Peyer's patch (tissue), 4 donors: Measurements from ENCODE around the gene ASCC2. TPM values are rescaled to one million over a fixed set of nuclear protein-coding genes. Genes with fewer than 3 reads are reported as not detected.
A peak's percentile ranks its signal among the peaks of the same experiment; 100 is the strongest.

ENCODE experiments used
- DNase-seq, 3 donors: peaks; one replicate each; pipeline ENCODE4 v3.0.0-alpha.2; 2017 to 2019
- H3K27ac ChIP-seq, 4 donors: fragments of 200-600 bp; sonication (generic); one replicate each; pipeline ENCODE4 v1.5.1; 2016 to 2019
- H3K27me3 ChIP-seq, 2 donors: fragments of 200-600 bp; sonication (generic); one replicate each; pipeline ENCODE4 v1.5.1; 2019
- H3K36me3 ChIP-seq, 3 donors: fragments of 200-600 bp; sonication (generic); one replicate each; pipeline ENCODE4 v1.5.1; 2016 to 2019
- H3K4me1 ChIP-seq, 4 donors: fragments of 200-600 bp; sonication (generic); one replicate each; pipeline ENCODE4 v1.5.1; 2016 to 2019
- H3K4me3 ChIP-seq, 4 donors: fragments of 200-600 bp; sonication (generic); 1 replicate in 3 of 4; 2 replicates in 1 of 4; pipeline ENCODE4 v1.5.1; 2016 to 2019; ENCODE audit warnings: mild to moderate bottlenecking in 1 of 4
- H3K9me3 ChIP-seq, 4 donors: fragments of 200-600 bp; sonication (generic); one replicate each; pipeline ENCODE4 v1.5.1; 2016 to 2019; ENCODE audit warnings: mild to moderate bottlenecking in 1 of 4
- POLR2A ChIP-seq, 2 donors: fragments of 450-650 bp; IDR thresholded peaks; one replicate each; pipeline ENCODE4 v1.5.1; 2017; ENCODE audit warnings: antibody characterized with exemption in 2 of 2, mild to moderate bottlenecking in 2 of 2, moderate library complexity in 2 of 2
- total RNA-seq, 4 donors: library from RNA; depleted of rRNA; stranded (reverse); fragments of >200 nt; gene quantifications; one replicate each; pipeline ENCODE4 v1.1.0, GENCODE V29; 2016
- TF ChIP-seq, protein P1 (sequence below), 6 experiments: fragments of 450-650 bp in 4 of 6; fragments of 200-600 bp in 2 of 6; sonication (generic) in 1 of 6; IDR thresholded peaks; one replicate each; pipeline ENCODE4 v1.5.1; 2017 to 2019; ENCODE audit warnings: antibody characterized with exemption in 6 of 6, mild to moderate bottlenecking in 3 of 6, moderate library complexity in 1 of 6

ASCC2 gene
- total RNA-seq, 4 donors from 2014 or later: 47.5 to 91.6 (median 78.4) TPM

DNA sequence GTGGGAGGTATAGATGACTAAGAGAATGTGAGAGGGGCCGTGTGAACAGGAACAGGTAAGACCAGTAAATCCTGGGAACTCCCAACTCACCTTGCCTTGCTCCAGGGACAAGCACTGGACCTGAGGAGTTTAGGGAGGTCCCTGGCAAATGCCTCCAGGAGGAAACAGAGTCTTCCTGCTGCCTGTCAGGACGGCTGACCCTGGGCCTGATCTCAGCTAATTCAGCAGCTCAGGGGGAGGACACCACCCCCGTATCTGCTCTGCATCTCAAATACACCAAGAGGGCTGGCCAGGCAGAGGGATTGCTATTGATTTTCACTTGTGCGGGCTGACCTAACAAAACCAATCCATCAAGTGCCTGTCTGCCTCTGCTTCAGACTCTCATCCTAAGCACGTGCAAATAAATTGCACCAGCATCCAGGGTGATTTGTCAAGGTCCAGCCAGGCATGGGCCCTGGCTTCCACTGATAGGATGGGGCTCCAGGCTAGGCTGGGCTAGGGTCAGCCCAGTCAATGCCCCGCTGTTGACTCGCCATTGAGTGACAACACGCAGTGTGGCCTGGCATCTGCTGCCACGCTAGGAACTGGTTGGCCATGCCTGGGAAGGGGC is 50.6 kb downstream of the ASCC2 start:
- Histone ChIP-seq H3K4me1 (peaks cover 0 to under 1% (median 0%) of the 10 kb centered on the region in 4 donors), H3K9me3 (no peaks in the 10 kb centered on the region), H3K27ac (no peak overlapping the region), H3K4me3 (no peak overlapping the region), H3K36me3 (peaks cover 0 to 43% (median 0%) of the 10 kb centered on the region in 3 donors), H3K27me3 (no peaks in the 10 kb centered on the region)
- DNase-seq: no peak
- TF ChIP-seq POLR2A (IDR thresholded peaks at IDR 0.05): no peak
- TF ChIP-seq, protein P1, sequence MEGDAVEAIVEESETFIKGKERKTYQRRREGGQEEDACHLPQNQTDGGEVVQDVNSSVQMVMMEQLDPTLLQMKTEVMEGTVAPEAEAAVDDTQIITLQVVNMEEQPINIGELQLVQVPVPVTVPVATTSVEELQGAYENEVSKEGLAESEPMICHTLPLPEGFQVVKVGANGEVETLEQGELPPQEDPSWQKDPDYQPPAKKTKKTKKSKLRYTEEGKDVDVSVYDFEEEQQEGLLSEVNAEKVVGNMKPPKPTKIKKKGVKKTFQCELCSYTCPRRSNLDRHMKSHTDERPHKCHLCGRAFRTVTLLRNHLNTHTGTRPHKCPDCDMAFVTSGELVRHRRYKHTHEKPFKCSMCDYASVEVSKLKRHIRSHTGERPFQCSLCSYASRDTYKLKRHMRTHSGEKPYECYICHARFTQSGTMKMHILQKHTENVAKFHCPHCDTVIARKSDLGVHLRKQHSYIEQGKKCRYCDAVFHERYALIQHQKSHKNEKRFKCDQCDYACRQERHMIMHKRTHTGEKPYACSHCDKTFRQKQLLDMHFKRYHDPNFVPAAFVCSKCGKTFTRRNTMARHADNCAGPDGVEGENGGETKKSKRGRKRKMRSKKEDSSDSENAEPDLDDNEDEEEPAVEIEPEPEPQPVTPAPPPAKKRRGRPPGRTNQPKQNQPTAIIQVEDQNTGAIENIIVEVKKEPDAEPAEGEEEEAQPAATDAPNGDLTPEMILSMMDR (IDR thresholded peaks at IDR 0.05): no peak

DNA sequence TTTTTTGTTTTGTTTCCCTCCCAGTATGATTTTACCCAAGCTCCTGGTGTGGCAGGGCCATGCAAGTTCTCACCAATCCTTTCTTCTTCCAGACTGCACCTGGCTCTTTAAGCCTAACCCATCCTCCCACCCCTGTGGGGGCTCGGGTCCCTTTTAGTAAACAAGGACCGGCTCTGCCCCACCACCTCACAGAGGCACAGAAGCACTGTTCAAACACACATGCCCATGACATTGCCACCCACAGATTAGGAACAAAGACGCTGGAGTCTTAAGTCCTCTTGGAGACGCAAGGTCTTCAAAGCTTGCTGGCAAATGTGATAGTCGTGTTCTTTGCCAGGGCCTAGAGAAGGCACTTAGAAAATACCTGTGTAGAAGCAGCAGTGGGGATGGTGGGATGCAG is 52.0 kb downstream of the ASCC2 start:
- Histone ChIP-seq H3K36me3 (peaks cover 0 to 29% (median 0%) of the 10 kb centered on the region in 3 donors), H3K27ac (no peak overlapping the region), H3K9me3 (no peaks in the 10 kb centered on the region), H3K4me3 (no peak overlapping the region), H3K4me1 (peaks cover 0 to 15% (median 3%) of the 10 kb centered on the region in 4 donors), H3K27me3 (no peaks in the 10 kb centered on the region)
- TF ChIP-seq, protein P1 (IDR thresholded peaks at IDR 0.05): no peak
- TF ChIP-seq POLR2A (IDR thresholded peaks at IDR 0.05): no peak
- DNase-seq: no peak

DNA sequence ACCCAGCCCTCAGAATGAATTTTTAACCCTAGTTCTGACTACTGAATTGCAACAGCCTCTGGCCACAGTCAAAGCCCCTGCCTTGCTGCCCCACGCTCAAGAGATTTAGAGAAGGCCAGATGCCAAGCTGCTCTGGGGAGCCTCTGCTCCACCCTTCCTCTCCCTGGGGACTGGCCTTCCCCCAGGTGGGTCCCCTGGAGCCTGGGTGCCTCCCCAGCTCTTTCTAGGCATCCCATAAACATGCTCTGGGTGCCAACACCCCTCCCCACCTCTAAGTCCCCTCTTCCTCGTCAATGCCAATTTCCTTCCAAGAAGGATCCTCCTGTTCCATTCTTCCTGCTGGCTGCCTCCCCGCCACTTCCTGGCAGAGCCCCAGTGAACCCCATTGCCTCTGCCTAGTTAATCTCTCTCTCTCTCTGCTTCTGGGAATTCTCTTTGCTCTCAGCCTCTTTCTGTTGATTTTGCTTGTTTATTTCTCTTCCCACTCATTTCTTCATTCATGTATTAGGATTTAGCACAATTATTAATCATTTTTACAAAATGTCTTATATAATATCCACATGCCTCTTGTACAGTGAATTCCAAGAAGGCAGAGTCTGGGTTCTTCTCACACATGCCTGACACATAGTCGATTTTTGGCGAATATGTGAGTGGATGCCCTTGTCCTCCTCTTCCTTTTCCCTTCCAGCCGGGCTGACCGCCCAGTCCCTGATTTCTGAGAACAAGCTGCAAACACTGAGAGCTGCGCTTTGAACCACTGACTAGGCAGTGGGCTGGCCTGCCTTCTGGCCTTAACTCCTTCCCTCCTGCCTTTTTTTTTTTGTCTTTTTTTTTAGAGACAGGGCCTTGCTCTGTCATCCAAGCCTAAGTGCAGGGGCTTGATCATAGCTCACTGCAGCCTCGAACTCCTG is 53.4 kb downstream of the ASCC2 start:
- H3K4me1 ChIP-seq: peaks cover 0 to 17% (median 3%) of the 10 kb centered on the region in 4 donors
- H3K27ac ChIP-seq: peak overlapping the region in 1 of 4 donors; percentile 31
- H3K4me3 ChIP-seq: no peak overlapping the region
- DNase-seq: no peak
- TF ChIP-seq POLR2A (IDR thresholded peaks at IDR 0.05): no peak
- TF ChIP-seq, protein P1 (IDR thresholded peaks at IDR 0.05): no peak
- H3K27me3 ChIP-seq: no peaks in the 10 kb centered on the region
- peaks cover 0 to 16% (median 0%) of the 10 kb centered on the region in 3 donors for H3K36me3 ChIP-seq
- no peaks in the 10 kb centered on the region for H3K9me3 ChIP-seq

DNA sequence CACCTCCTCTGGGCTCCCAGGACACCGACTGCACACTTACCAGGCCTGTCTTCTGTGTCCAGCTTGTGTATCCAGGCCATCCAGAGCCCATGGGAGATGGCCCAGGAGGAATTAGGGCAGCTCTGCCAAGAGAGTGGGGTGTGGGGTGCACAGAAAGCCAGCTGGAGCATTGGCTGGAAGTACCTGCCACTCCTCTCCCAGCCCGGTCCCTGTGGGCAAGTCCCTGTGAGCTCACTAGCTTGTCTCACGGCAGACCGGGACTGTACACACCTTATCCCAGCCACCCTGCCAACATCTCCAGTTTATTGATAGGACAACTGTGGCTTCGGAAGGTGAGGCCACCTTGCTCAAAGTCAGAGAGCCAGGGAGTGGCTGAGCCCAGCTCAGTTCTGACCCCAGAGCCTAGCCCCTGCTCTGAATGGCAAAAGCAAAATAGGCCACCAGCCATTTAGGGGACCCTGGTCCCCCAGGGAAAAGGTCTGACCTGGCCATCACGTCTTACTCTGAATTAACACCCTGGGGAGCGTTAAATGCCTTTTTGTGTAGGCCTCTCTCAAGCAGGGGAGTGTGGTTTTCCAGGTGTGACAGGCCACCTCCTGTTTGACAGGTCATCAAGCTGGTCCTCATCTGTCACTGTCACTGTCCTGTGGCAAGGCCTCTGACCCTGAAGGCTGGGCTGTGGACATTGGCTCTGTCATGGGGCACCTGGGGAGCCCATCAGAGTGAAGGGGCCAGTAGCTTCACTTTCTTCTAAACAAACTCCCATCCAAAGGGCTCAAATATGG is 55.8 kb downstream of the ASCC2 start:
- H3K4me1 ChIP-seq: peaks cover 0 to 17% (median 3%) of the 10 kb centered on the region in 4 donors
- no peaks in the 10 kb centered on the region for H3K9me3 ChIP-seq
- peak overlapping the region in 2 of 4 donors; percentile 20 to 22 for H3K27ac ChIP-seq

More for the DNA sequence above, 55.8 kb downstream of the ASCC2 start:
- peak in 2 of 3 donors; percentile 68 to 71 for DNase-seq
- no peaks in the 10 kb centered on the region for H3K36me3 ChIP-seq
- H3K4me3 ChIP-seq: no peak overlapping the region
- TF ChIP-seq, protein P1 (IDR thresholded peaks at IDR 0.05): no peak
- TF ChIP-seq POLR2A (IDR thresholded peaks at IDR 0.05): no peak
- no peaks in the 10 kb centered on the region for H3K27me3 ChIP-seq
